Measurements from ENCODE around the gene FSTL5. TPM values are rescaled to one million over a fixed set of nuclear protein-coding genes. Genes with fewer than 3 reads are reported as not detected.

FSTL5 gene
- total RNA-seq, 1 experiment from 2014 or later = not detected

- ChIA-PET POLR2A (no interaction called here), RAD21 (ENCODE audit: low non-redundant PET in 1 of 2, low total read pairs in 2 of 2, uncharacterized antibody in 2 of 2, unreplicated experiment in 2 of 2) (no interaction called here), CTCF (no interaction called here)
- Histone ChIP-seq H3K4me2 (ENCODE audit: low read length) (no peak overlapping the region), H3K9ac (ENCODE audit: low read length) (no peak overlapping the region), H3K9me2 (ENCODE audit: insufficient read depth) (no peaks in the 10 kb centered on the region), H2AFZ (ENCODE audit: low read depth, low read length, poor library complexity, severe bottlenecking) (no peak overlapping the region), H3K27me3 (ENCODE audit: insufficient read depth, low read length) (no peaks in the 10 kb centered on the region), H3K27ac (ENCODE audit: low read depth, low read length) (no peak overlapping the region), H3K4me3 (replicated peaks in 1 of 2; ENCODE audit: low read depth in 1 of 2, low read length in 2 of 2) (no peak overlapping the region), H3K9me3 (ENCODE audit: control insufficient read depth in 1 of 2, insufficient read depth in 1 of 2, low read depth in 1 of 2, low read length in 2 of 2) (no peaks in the 10 kb centered on the region), H3K36me3 (ENCODE audit: control insufficient read depth in 1 of 2, insufficient read depth in 2 of 2, low read length in 2 of 2) (no peaks in the 10 kb centered on the region), H3K4me1 (ENCODE audit: control insufficient read depth in 1 of 2, insufficient read depth in 2 of 2, low read length in 2 of 2) (no peaks in the 10 kb centered on the region), H4K20me1 (ENCODE audit: insufficient read depth) (no peaks in the 10 kb centered on the region), H3K79me2 (ENCODE audit: insufficient read depth, low read length) (no peaks in the 10 kb centered on the region)
- ATAC-seq = no peak
- no peak for DNase-seq (ENCODE audit: low read depth, low spot score)
- BruUV-seq (replicated peaks) = no TSS peak
- TF ChIP-seq ATF3 (IDR thresholded peaks at IDR 0.05) = no peak
- no peak for TF ChIP-seq POLR2AphosphoS5 (IDR thresholded peaks at IDR 0.05; ENCODE audit: low read depth, low read length)
- no peak for TF ChIP-seq JUND (IDR thresholded peaks at IDR 0.05)
- intact Hi-C loops (cut with micrococcal nuclease) = no loop called here
Observed at GRCh38 chr4:161540265-161540664, 623.5 kb downstream of the FSTL5 start.

GRCh38 chr4:161538941-161539340 lies 624.9 kb downstream of the FSTL5 start:
- H2AFZ ChIP-seq (ENCODE audit: low read depth, low read length, poor library complexity, severe bottlenecking) = no peak overlapping the region
- no peak for DNase-seq (ENCODE audit: low read depth, low spot score)
- H3K27ac ChIP-seq (ENCODE audit: low read depth, low read length) = no peak overlapping the region
- H3K9ac ChIP-seq (ENCODE audit: low read length) = no peak overlapping the region
- no peaks in the 10 kb centered on the region for H3K27me3 ChIP-seq (ENCODE audit: insufficient read depth, low read length)
- BruUV-seq (replicated peaks) = no TSS peak
- intact Hi-C loops (cut with micrococcal nuclease) = no loop called here
- no peaks in the 10 kb centered on the region for H3K4me1 ChIP-seq (ENCODE audit: control insufficient read depth in 1 of 2, insufficient read depth in 2 of 2, low read length in 2 of 2)
- ChIA-PET CTCF (no interaction called here), POLR2A (no interaction called here), RAD21 (ENCODE audit: low non-redundant PET in 1 of 2, low total read pairs in 2 of 2, uncharacterized antibody in 2 of 2, unreplicated experiment in 2 of 2) (no interaction called here)
- H4K20me1 ChIP-seq (ENCODE audit: insufficient read depth) = no peaks in the 10 kb centered on the region
- H3K79me2 ChIP-seq (ENCODE audit: insufficient read depth, low read length) = no peaks in the 10 kb centered on the region
- H3K9me2 ChIP-seq (ENCODE audit: insufficient read depth) = no peaks in the 10 kb centered on the region
- H3K9me3 ChIP-seq (ENCODE audit: control insufficient read depth in 1 of 2, insufficient read depth in 1 of 2, low read depth in 1 of 2, low read length in 2 of 2) = no peaks in the 10 kb centered on the region
- H3K4me2 ChIP-seq (ENCODE audit: low read length) = no peak overlapping the region
- H3K36me3 ChIP-seq (ENCODE audit: control insufficient read depth in 1 of 2, insufficient read depth in 2 of 2, low read length in 2 of 2) = no peaks in the 10 kb centered on the region
- ATAC-seq = no peak
- H3K4me3 ChIP-seq (replicated peaks in 1 of 2; ENCODE audit: low read depth in 1 of 2, low read length in 2 of 2) = no peak overlapping the region
- no peak for TF ChIP-seq CBX3 (IDR thresholded peaks at IDR 0.05; ENCODE audit: low read depth)
- TF ChIP-seq EZH2phosphoT487 (IDR thresholded peaks at IDR 0.05; ENCODE audit: borderline replicate concordance) = no peak
- TF ChIP-seq POLR2AphosphoS5 (IDR thresholded peaks at IDR 0.05; ENCODE audit: low read depth, low read length) = no peak
- TF ChIP-seq TCF7L2 (IDR thresholded peaks at IDR 0.05; ENCODE audit: borderline replicate concordance, extremely low read depth, insufficient read depth, insufficient read length) = no peak
- TF ChIP-seq EGR1 (IDR thresholded peaks at IDR 0.05; ENCODE audit: low read depth) = no peak
- TF ChIP-seq JUND (IDR thresholded peaks at IDR 0.05) = no peak
- TF ChIP-seq SP1 (IDR thresholded peaks at IDR 0.05; ENCODE audit: low read depth) = no peak
- TF ChIP-seq, protein P1, sequence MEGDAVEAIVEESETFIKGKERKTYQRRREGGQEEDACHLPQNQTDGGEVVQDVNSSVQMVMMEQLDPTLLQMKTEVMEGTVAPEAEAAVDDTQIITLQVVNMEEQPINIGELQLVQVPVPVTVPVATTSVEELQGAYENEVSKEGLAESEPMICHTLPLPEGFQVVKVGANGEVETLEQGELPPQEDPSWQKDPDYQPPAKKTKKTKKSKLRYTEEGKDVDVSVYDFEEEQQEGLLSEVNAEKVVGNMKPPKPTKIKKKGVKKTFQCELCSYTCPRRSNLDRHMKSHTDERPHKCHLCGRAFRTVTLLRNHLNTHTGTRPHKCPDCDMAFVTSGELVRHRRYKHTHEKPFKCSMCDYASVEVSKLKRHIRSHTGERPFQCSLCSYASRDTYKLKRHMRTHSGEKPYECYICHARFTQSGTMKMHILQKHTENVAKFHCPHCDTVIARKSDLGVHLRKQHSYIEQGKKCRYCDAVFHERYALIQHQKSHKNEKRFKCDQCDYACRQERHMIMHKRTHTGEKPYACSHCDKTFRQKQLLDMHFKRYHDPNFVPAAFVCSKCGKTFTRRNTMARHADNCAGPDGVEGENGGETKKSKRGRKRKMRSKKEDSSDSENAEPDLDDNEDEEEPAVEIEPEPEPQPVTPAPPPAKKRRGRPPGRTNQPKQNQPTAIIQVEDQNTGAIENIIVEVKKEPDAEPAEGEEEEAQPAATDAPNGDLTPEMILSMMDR (IDR thresholded peaks at IDR 0.05 in 2 of 3, conservative IDR thresholded peaks at IDR 0.05 in 1 of 3; ENCODE audit: borderline replicate concordance in 1 of 3, insufficient read depth in 1 of 3, low read depth in 2 of 3, low read length in 2 of 3) = no peak
- TF ChIP-seq ZNF274 (IDR thresholded peaks at IDR 0.05; ENCODE audit: low read depth, low read length) = no peak
- no peak for TF ChIP-seq YY1 (IDR thresholded peaks at IDR 0.05; ENCODE audit: extremely low read depth, insufficient replicate concordance, low read depth, low read length)
- no peak for TF ChIP-seq ZFX (IDR thresholded peaks at IDR 0.05)
- no peak for TF ChIP-seq RAD21 (IDR thresholded peaks at IDR 0.05; ENCODE audit: low read depth)
- TF ChIP-seq CEBPB (IDR thresholded peaks at IDR 0.05; ENCODE audit: low read depth) = no peak
- TF ChIP-seq POLR2A (IDR thresholded peaks at IDR 0.05; ENCODE audit: borderline replicate concordance, extremely low read depth, insufficient read depth, insufficient read length) = no peak
- TF ChIP-seq ELF1 (IDR thresholded peaks at IDR 0.05; ENCODE audit: borderline replicate concordance, low read depth) = no peak
- no peak for TF ChIP-seq FOSL1 (IDR thresholded peaks at IDR 0.05; ENCODE audit: low read depth)
- no peak for TF ChIP-seq ATF3 (IDR thresholded peaks at IDR 0.05)
- TF ChIP-seq, protein P2, sequence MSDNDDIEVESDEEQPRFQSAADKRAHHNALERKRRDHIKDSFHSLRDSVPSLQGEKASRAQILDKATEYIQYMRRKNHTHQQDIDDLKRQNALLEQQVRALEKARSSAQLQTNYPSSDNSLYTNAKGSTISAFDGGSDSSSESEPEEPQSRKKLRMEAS (IDR thresholded peaks at IDR 0.05) = no peak
- no peak for TF ChIP-seq EZH2 (IDR thresholded peaks at IDR 0.05)
